Cerebellar cortex (tissue), 1 donor: Measurements from ENCODE around the gene S100A11.

Experiments used
- DNase-seq: peaks from one replicate; pipeline ENCODE4 v3.0.0-alpha.2; 2015; ENCODE audit warnings: low spot score

S100A11 gene

DNA sequence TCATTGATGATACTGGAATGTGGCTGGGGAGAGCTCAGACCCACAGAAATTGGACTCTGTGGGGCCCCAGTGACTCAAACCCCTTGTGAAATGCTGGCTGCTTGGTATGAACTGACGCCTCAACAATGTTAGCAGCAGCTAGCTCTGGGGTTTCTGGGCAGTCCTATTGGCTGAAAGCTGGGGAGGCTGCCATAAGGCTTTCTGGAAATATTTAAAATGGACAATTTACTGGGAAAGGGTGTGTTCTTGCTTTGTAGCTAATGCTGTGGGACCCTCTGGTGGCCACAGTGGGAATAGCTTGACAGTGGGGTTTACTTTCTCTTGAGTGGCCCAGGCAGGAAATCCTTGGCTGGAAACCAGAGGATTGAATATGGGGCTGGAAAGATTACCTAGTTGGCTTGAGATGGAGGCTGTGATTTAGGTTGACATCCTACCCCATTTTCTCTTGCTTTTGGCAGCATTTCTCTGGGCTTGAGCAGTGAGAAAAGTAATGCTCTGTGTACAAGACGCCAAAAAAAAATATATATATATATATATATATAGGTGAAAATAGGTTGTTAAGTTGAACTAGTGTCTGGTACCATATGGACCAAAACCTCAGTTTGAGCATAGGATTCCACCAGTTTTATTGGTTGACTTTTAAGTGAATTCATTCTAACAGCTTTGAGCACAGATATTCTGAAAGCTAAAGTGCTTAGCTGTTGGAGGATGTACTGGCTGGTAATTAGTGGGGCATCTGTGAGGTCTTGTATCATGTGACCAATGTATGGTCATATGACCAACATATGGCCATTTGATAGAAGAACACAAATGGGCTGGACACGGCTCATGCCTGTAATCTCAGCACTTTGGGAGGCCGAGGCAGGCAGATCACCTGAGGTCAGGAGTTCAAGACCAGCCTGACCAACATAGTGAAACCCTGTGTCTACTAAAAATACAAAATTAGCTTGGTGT is 34.9 kb downstream of the S100A11 start:
- peak; percentile 69 for DNase-seq

DNA sequence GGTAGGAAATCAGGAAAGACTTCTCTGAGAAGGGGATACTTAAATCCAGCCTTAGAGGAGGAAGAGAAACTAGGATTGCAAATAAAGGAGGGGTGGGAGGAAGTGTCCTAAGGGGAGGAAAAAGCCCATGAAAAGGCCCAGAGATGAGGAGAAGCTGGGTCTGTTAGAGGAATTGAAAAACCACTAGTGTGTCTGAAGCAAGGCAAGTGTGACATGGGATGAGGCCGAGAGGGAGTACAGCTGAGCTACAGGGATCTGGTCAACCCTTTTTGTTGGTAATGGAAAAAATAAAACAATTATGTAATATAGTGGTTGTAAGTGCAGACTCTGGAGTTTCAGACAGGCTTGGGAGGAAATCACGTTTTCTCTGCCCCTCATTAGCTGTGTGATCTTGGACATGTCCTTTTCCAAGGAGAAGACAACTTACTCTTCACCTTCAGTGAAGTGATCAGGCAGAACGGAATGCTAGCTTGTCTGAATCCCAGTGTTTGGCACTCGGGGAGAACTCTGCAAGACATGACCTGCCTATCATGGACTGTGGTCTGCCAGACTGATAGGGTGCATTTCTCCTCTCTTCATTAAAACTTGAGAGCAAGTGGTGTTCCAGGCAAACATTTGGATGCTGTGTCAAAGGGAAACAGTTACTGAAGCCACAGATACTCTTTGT is 35.7 kb downstream of the S100A11 start:
- no peak for DNase-seq

DNA sequence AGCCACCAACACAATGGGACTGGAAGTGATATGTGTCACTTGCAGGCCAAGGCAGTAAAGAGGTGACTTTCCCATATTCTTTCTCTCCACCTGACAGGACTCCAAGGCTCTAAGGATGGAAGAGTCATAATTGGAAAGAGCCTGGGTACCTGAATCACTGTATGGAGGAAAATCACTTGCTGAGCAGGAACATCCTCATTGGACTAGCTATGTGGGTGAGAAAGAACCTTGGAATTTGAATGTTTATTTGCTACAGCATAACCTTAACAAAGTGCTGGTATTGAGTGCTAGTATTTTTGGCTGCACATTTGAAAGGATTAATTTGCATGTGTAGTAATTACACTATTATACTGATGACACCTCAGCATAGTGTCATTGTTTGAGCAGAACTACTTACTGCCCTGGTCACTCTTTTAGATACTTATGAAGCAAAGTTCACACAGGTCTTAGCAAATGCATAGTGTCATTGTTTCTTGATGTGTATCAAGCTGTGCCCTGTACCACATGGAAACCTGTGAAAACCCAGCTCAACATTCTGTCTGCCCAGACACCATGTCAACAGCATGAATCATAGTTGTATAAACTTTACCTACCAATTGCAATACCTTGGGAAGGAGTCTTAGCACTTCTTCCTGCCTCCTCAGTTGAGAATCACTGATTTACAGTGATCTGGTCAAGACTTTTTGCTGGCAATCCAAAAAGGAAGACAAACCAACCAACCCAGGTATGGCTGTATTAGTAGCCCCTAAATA is 38.0 kb downstream of the S100A11 start:
- no peak for DNase-seq

DNA sequence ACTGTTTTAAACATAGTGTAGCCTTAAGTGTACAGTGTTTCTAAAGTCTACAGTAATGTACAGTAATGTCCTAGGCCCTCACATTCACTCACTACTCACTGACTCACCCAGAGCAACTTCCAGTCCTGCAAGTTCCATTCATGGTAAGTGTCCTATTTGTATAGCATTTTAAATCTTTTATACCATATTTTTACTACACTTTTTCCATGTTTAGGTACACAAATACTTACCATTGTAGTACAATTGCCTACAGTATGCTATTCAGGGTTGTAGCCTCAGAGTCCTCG is 39.6 kb downstream of the S100A11 start:
- DNase-seq = no peak

DNA sequence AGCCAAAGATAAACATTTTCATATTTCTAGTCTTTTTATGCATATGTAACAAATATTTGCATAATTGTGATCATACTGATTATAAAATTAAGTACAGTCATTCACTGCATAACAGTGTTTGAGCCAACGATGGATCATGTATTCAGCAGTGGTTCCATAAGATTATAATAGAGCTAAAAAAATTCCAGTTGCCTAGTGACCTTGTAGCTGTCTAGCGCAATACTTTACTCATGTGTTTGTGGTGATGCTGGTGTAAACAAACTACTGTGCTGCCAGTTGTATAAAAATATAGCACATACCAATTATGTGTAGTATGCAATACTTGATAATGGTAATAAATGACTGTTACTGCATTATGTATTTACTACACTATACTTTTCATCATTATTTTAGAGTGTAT is 41.0 kb downstream of the S100A11 start:
- DNase-seq = no peak

DNA sequence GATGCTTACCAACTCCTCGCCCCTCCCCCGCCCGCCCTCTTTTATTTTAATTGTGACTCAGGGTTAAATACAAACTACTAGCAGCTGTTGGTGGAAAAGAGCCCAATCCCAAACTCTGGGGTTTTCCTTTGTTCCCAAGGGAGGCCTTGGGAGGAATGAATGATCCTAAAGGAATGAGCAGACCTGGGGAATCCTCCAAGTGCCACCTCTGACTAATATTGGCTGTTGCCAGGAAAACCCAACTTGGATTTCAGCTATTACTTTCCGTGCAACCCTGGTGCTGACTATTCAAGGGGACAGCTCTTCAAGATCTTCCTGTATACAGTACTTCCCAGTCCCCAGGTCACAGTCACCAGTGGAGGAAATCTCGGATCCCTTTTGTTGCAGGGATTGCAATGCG is 41.8 kb downstream of the S100A11 start:
- no peak for DNase-seq

DNA sequence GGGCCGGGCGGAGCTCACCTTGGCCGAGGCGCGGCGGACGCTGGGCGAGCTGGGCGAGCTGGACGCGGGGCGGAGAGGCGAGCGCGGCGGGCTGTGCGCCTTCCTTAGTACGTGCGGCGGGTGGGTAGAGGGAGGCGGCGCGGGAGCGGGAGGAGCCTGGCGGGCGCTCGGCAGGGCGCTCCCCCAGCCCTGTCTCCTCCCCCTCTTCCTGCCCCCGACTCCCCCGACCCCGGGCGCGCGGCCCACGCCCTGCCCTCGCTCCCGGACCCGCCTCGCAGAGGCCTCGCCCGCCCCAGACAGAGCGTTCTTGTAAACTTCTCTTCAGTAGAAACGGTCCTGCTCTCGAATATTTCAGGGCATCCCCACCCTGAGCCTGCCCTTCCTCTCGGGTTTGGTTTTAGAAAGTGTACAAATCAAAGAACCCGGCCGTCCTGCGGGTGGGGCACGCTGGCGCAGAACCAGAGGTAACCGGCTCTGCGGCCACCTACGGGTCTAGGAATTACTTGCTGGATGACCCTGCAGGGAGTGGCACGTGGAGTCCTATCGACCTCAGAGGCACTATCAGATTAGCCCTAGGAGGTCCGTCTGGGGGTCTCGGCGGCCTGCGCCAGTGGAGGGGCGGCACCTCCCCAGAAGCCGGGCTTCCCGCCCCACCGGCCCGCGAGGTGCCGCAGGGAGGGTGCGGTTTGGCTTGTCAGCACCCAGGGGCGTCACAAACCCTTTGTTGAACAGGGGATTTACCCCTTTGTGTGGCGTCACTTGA is 42.9 kb downstream of the S100A11 start, which contains the start of gene S100A10:
Gene S100A10, minus strand, starts transcription at position 126 of the 763 bp plus-strand sequence. CDS start 7,629 bp downstream, outside the sequence.
- DNase-seq = no peak

DNA sequence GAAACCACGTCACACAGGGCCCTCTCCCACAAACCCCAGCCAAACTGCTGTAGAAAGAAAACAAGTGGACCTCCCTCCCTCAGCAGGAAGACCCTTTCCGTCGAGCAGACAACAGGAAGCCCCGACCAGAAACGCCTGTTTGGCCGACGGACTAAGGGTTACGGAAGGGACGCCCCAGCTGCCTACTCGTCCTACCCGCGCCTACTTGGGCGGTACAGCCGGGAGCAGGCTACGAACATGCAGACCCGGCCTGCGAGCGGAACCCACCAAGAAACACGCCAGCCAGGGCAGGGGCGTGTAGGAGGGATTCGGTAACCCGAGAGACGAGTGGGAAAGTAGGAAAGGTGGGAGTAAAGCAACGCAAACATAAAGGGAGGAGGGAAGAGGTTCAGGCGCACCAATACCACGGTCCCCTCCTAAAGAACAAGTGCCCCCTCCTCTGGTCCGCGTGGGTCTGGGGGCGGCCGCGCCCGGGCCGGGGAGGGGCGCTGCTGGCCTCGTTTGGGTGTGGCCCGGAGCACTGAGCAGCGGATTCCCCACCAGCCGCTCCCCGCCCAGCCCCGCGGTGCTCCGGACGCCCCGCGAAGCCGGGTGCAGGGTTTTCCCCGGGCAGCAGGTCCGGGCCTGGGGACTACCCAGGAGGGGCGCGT is 43.6 kb downstream of the S100A11 start:
- DNase-seq = no peak

DNA sequence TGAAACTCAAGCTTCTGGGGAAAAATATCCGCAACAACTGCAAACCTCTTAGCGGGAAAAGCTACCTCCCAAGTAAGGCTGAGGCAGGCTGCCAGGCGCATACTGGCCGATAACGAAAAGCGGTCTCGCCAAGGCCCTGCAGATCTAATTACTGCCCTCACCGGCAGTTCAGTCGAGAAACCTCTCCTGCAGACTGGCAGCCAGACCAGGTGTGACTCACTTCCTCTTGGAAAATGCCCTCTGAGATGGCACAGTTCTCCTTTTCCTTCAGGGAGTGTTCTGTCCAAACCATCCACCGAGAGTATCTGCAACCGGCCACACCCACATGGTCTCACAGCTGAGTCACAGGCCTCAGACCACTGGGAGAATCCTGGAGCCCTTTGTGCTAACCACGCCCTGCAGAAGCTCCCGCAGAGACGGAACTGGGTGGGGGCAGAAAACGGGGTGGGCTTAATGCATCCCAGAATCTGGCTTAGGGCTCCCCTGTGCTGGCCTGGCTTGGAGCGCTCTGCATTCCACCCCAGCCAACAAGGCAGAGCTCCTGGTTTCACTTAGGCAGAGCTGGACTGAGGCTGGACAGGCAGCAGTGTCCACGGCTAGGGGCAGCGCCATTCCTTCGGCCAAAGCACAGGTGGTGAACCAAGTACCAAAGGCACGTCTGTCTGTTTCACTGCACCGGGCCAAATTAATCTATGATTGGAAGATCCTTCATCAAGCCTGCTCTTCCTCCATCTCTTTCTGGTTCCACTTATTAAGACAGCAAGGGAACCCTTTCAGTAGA is 44.3 kb downstream of the S100A11 start:
- no peak for DNase-seq

DNA sequence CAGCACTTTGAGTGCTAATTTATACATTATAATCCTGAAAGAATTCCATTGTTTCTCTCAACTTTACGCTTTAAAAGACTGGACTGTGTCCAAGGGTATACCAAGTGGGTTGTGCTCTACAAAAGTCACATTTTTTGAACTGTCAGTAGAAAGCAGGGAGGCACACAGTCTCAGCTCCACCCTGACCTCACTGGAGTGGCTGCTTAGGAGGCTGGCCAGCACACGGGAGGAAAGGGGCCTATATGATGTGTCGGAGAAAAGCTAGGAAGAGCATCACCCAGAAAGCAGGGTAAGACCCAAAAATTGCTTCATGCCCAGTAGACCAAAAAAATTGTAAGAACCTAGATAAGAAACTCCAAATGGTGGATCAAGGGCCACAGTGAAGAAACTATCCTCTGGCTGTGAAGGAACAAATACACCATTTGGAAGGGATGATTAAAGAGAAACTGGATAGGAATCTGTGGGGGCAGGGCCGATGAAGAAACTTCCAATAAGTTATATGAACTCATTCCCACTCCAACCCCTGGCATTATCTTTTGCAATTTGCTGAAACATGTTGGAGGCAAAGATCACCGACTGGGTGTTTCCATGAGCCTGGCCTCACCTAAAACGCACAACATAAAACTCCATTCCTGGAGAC is 45.0 kb downstream of the S100A11 start:
- DNase-seq = no peak

DNA sequence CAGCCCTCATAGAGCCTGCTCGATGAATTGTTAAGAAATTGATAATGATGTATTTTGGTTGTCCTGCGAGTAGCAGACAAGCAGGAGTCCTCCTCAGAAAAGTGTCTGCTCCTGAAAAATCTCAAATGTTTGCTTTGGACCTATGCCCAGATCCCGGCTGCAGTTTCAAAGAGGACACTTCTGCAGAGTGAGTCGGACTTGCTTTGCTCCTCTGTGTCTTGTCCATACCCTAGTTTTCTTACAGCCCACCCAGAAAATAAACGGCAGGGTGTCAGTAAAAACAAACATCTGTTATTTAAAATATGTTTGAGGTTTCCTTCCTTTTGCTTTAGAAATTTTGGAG is 46.0 kb downstream of the S100A11 start:
- no peak for DNase-seq

DNA sequence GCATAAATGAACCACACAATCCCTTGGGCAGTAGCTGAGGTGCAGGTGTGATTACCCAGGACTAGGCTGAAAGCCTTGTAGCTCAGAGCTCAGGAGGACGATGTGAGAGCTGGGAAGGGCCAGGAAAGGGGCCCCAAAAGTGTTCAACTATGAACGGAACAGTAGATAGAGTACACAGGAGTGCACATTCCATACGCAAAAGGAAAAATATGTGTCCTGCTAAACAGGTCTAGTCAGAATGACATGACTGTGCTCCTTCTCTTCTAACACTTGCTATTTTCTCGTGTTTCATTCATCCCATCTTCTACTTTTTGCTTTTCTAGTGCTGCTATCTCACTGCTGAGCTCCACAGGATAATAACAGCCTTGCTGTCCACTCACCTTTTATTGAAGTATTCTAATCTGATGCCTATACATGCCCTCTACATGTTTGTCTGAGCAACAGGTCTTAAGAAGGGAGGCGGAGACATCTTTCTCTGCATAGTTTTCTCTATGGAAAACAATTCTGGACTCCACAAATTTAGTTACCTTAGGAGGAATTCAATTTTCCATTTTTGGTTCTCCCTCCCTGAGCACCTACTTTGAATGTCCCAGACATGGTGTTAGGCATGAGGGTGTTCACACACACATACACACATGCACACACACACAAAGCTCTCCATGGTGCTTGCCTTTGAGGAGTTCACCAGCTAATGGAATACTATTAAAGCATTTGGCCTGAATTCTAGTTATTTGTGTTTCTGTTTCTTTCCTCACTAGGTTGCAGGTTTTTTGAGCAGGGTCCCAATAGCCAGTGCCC is 46.5 kb downstream of the S100A11 start:
- DNase-seq = no peak

DNA sequence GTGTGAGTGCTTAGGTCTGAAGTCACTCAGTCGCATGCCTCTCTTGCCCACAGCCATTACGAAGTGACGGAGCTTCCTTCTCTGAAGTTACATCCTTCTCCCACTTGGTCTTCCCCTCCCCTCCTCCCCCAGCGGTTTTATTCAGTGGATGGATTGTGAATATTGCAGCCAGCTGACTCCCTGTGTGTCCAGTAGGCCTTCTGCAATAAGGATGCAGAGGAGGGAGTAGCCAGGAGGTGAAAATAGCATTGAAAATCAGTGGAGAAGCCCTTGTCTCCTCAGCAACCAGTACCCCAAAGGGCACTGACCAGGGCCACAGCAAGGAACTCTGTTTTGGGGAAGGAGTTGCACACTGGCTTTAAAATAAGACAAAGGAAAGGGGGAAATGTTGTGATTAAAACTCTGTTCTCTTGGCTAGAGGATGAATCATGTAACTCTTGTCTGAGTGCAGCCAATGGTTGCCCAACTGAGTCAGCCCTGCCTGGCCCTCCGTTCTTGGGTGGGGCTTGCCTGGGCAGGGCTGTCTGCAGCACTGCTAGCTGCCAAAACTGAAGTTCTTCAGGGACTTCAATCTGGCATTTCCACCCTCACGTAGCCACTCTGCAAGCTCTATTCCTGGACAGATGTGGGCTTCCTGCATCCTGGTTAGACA is 47.5 kb downstream of the S100A11 start:
- DNase-seq = no peak

DNA sequence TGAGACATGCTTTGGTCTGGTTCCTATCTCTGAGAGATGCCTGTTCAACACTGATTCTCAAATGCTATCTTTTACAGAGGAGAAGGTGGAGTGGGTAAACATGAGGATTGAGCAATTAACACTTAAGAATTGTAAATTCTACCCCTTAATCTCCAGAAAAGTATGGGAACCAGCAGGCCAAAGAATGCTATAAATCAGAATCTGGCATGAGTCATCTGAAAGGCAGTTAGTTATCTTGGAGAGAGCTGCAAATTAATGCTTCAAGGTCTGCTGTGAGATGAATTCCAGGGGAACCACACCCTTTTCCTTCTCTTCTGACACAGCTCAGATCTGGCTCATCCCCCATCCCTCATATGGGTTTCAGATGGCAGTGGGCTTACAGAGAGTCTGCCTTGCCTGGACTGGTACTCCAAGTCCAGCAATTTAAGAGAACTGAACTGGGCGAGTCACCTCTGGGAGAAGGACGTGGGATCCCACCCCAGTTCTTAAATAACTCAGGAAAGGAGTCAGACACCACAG is 48.3 kb downstream of the S100A11 start:
- DNase-seq = no peak

DNA sequence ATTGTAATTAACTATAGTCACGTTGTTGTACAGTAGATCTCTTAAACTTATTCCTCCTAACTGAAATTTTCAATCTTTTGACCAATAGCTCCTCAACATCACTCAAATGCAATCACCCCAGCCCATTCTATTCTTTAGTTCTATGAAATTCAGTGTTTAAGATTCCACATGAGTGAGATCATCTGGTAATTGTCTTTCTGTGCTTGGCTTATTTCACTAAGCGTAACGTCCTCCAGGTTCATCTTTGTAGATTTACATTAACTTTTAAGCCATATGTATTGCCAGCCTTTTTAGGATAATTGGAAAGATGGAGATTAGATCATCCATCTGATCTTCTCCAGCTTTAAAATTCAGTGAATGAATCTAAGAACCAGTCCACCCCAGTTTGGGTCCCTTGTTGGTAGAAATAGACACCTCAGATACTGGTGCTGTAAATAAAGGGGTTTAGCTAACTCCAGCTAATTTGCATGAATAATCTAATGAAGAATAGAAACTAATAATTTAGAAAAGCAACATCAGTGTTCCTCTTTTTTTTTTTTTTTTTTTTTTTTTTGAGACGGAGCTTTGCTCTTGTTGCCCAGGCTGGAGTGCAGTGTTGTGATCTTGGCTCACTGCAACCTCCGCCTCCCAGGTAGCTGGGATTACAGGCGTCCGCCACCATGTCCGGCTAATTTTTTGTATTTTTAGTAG is 50.2 kb downstream of the S100A11 start:
- no peak for DNase-seq

DNA sequence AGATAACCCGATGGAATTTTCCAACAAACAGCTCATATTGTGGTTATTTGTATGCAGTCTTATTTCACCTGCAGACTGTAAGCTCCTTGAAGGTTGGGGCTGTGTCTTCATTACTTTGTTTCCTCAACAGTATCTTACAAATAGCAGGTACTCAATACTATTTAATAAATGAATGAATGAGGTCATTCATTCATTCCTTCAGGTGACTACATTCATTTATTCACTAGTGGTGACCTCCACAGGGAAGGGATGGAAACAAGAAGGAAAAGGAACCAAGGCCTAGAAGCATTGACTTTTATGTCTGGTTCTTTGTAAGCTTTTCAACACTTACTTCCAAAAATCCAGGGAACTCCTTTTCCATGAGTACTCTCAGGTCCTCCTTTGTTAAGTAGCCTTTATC is 51.0 kb downstream of the S100A11 start:
- DNase-seq = no peak

DNA sequence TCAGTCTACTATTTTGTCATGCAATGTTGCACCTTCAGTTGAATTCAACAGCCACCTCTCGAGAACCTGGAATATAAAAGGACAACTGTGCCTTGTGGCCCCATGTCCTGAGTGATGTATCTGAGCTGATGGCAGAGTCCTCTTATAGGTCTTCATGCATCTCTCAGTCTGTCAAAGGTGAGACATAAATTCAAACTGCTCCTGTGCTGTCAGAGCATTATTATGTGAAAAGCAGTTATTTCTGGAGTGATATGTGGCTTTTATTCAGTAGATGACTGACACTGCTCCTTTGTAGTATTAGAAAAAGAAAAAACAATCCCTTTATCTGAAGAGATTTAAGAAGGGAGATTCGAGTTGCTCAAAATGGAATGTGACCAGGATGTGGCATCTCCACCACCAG is 51.5 kb downstream of the S100A11 start:
- no peak for DNase-seq

DNA sequence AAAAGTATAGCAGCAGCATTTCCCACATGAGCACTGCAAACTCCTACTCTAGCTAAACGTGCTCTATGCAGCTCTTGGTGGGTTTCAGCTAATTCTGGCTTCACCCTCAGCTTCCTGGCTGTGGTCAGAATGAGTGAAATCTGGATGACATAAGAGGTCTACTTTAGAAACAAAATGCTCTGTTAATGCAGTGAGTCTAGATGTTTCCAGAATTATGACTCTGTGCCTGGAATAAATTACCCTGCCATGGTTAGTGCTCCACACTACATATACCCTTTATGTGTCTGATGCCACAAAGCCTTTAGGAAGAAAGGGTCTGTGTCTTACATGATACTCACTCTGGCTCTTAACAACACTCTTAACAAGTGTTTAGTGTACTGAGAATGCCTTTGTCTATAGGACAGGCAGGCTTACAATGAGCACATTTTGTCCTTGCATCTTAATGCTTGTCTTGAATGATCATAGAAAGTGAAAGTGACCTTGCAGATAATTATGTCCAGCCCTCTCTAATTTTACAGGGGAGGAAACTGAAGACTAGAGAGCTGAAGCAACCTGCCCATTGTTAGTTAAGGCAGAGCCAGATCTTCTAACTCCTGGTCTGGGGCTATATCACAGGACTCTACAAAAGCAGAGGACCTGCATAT is 52.4 kb downstream of the S100A11 start:
- no peak for DNase-seq
